Measurements from ENCODE around the gene ODR4.
"Not testable (repeated sequence)": the region's sequence is repeated elsewhere in the genome, so short reads cannot be mapped to it uniquely, and the experiment has no call there.

The ODR4 gene

GRCh38 chr1:186421446-186421845 lies 45.8 kb downstream of the ODR4 start:
- DNase-seq (ENCODE audit: low read depth in 2 of 2) = no peak

- DNase-seq (ENCODE audit: low read depth in 2 of 2) = no peak
These were observed 48.9 kb downstream of the ODR4 start for GRCh38 chr1:186424539-186424938.

GRCh38 chr1:186426118-186426517 lies 50.5 kb downstream of the ODR4 start:
- no peak for DNase-seq (ENCODE audit: low read depth in 2 of 2)

- DNase-seq (ENCODE audit: low read depth in 2 of 2) = no peak
These were observed 53.4 kb downstream of the ODR4 start for GRCh38 chr1:186429017-186429416.

- DNase-seq (ENCODE audit: low read depth in 2 of 2) = no peak
These were observed 59.7 kb downstream of the ODR4 start for GRCh38 chr1:186435336-186435735.

GRCh38 chr1:186438567-186438966 lies 62.9 kb downstream of the ODR4 start:
- no peak for DNase-seq (ENCODE audit: low read depth in 2 of 2)

GRCh38 chr1:186440584-186440983 lies 64.9 kb downstream of the ODR4 start:
- no peak for DNase-seq (ENCODE audit: low read depth in 2 of 2)

GRCh38 chr1:186442651-186443375 lies 67.2 kb downstream of the ODR4 start:
- no peak for DNase-seq (ENCODE audit: low read depth in 2 of 2)

GRCh38 chr1:186443638-186444037 lies 68.0 kb downstream of the ODR4 start:
- DNase-seq (ENCODE audit: low read depth in 2 of 2) = no peak

GRCh38 chr1:186446152-186446551 lies 70.5 kb downstream of the ODR4 start:
- no peak for DNase-seq (ENCODE audit: low read depth in 2 of 2)

- DNase-seq (ENCODE audit: low read depth in 2 of 2) = no peak
These were observed 79.3 kb downstream of the ODR4 start for GRCh38 chr1:186454981-186455380.

- DNase-seq (ENCODE audit: low read depth in 2 of 2) = no peak
These were observed 81.2 kb downstream of the ODR4 start for GRCh38 chr1:186456729-186457255.

- DNase-seq (ENCODE audit: low read depth in 2 of 2) = not testable (repeated sequence)
These were observed 83.5 kb downstream of the ODR4 start for GRCh38 chr1:186459161-186459560.

GRCh38 chr1:186461014-186461413 lies 85.4 kb downstream of the ODR4 start, which contains the start of gene PDC:
Gene PDC, minus strand, starts transcription at chr1:186461114. Its CDS starts 11,655 bp downstream, at chr1:186449459.
- no peak for DNase-seq (ENCODE audit: low read depth in 2 of 2)

GRCh38 chr1:186463511-186463910 lies 87.9 kb downstream of the ODR4 start:
- DNase-seq (ENCODE audit: low read depth in 2 of 2) = no peak

- no peak for DNase-seq (ENCODE audit: low read depth in 2 of 2)
These were observed 88.3 kb downstream of the ODR4 start for GRCh38 chr1:186463926-186464325.

GRCh38 chr1:186465491-186465890 lies 89.9 kb downstream of the ODR4 start:
- not testable (repeated sequence) for DNase-seq (ENCODE audit: low read depth in 2 of 2)

GRCh38 chr1:186465946-186466345 lies 90.3 kb downstream of the ODR4 start:
- DNase-seq (ENCODE audit: low read depth in 2 of 2) = no peak

Measured in activated CD8-positive, alpha-beta memory T cell treated with anti-CD3 and anti-CD28 coated beads for 4 hours (primary cell).